ENCODE data around the gene P2RX1. TPM values are rescaled to one million over a fixed set of nuclear protein-coding genes. Genes with fewer than 3 reads are reported as not detected.
A peak's percentile ranks its signal among the peaks of the same experiment; 100 is the strongest.

The P2RX1 gene
- total and polyA plus RNA-seq, 2 donors (not counting 1 experiment from before 2014, with no cell fraction given), result 25.7 to 84.7 TPM

- Histone ChIP-seq H3K79me2 (ENCODE audit: control insufficient read depth, insufficient read depth, low read length) (peaks cover 97% of the 10 kb centered on the region), H3K4me3 (ENCODE audit: control extremely low read depth in 1 of 5, extremely low read depth in 1 of 5, insufficient read depth in 1 of 5, low read depth in 2 of 5, low read length in 4 of 5) (no peak overlapping the region), H3K36me3 (replicated peaks in 1 of 2; ENCODE audit: control extremely low read depth in 1 of 2, control insufficient read depth in 1 of 2, extremely low read depth in 1 of 2, insufficient read depth in 2 of 2, low read length in 1 of 2) (peaks cover 0 to 81% of the 10 kb centered on the region in 2 experiments), H3K9me3 (ENCODE audit: control extremely low read depth in 1 of 3, control insufficient read depth in 2 of 3, insufficient read depth in 1 of 3, low read length in 2 of 3) (no peaks in the 10 kb centered on the region), H3K4me2 (replicated peaks; ENCODE audit: low read depth, low read length, poor library complexity, severe bottlenecking) (peak overlapping the region; percentile 50), H2AFZ (ENCODE audit: insufficient read depth, low read depth, low read length, poor library complexity, severe bottlenecking) (no peak overlapping the region), H3K9ac (ENCODE audit: low read length) (peak overlapping the region; percentile 37), H4K20me1 (ENCODE audit: control insufficient read depth, insufficient read depth, low read length, poor library complexity, severe bottlenecking) (peaks cover 94% of the 10 kb centered on the region), H3K27me3 (replicated peaks in 1 of 4; ENCODE audit: control extremely low read depth in 1 of 4, control insufficient read depth in 3 of 4, insufficient read depth in 4 of 4, low read length in 3 of 4) (no peaks in the 10 kb centered on the region), H3K27ac (ENCODE audit: low read length in 2 of 2) (peak overlapping the region; percentile 2 to 65), H3K4me1 (ENCODE audit: control insufficient read depth in 2 of 2, insufficient read depth in 2 of 2, low read length in 2 of 2) (peaks cover 43 to 64% of the 10 kb centered on the region in 2 donors)
- no peak for ATAC-seq (ENCODE audit: low read depth)
- POLR2A ChIA-PET, result interaction anchor here (0.6 to 1.4 kb wide), 4 partner anchors 11 to 67 kb away, joined by 3 to 4 read pairs (median 4); no protein-coding TSS in a partner anchor
- Mint-ChIP-seq H3K27me3 (no peaks in the 10 kb centered on the region), H3K4me3 (peak overlapping the region; percentile 31), H3K4me1 (peaks cover 54% of the 10 kb centered on the region), H3K9me3 (ENCODE audit: insufficient read depth) (no peaks in the 10 kb centered on the region), H3K27ac (peak overlapping the region; percentile 85)
- intact Hi-C loops (cut with micrococcal nuclease), result no loop called here
- WGBS (ENCODE audit: insufficient coverage), result 65% methylated on average over 10 of the region's 15 CpGs
- CTCF ChIA-PET, result interaction anchor here (0.9 to 2.3 kb wide), 4 partner anchors 10 to 49 kb away, joined by 3 to 12 read pairs (median 5); no protein-coding TSS in a partner anchor
- DNase-seq, result no peak
- no peak for TF ChIP-seq CTCF (IDR thresholded peaks at IDR 0.05)
- TF ChIP-seq EZH2 (IDR thresholded peaks at IDR 0.05; ENCODE audit: borderline replicate concordance, insufficient read depth, low read depth, low read length, poor library complexity, severe bottlenecking), result no peak
Observed at GRCh38 chr17:3956327-3956957, 40.2 kb upstream of the P2RX1 start.

- 83% methylated on average over 7 of the region's 10 CpGs for WGBS (ENCODE audit: insufficient coverage)
- Histone ChIP-seq H3K9me3 (ENCODE audit: control extremely low read depth in 1 of 3, control insufficient read depth in 2 of 3, insufficient read depth in 1 of 3, low read length in 2 of 3) (no peaks in the 10 kb centered on the region), H4K20me1 (ENCODE audit: control insufficient read depth, insufficient read depth, low read length, poor library complexity, severe bottlenecking) (peaks cover 94% of the 10 kb centered on the region), H2AFZ (ENCODE audit: insufficient read depth, low read depth, low read length, poor library complexity, severe bottlenecking) (no peak overlapping the region), H3K27me3 (replicated peaks in 1 of 4; ENCODE audit: control extremely low read depth in 1 of 4, control insufficient read depth in 3 of 4, insufficient read depth in 4 of 4, low read length in 3 of 4) (no peaks in the 10 kb centered on the region), H3K4me1 (ENCODE audit: control insufficient read depth in 2 of 2, insufficient read depth in 2 of 2, low read length in 2 of 2) (peaks cover 35 to 56% of the 10 kb centered on the region in 2 donors), H3K4me2 (replicated peaks; ENCODE audit: low read depth, low read length, poor library complexity, severe bottlenecking) (no peak overlapping the region), H3K36me3 (replicated peaks in 1 of 2; ENCODE audit: control extremely low read depth in 1 of 2, control insufficient read depth in 1 of 2, extremely low read depth in 1 of 2, insufficient read depth in 2 of 2, low read length in 1 of 2) (peaks cover 0 to 83% of the 10 kb centered on the region in 2 experiments), H3K79me2 (ENCODE audit: control insufficient read depth, insufficient read depth, low read length) (peaks cover 92% of the 10 kb centered on the region), H3K9ac (ENCODE audit: low read length) (no peak overlapping the region), H3K27ac (ENCODE audit: low read length in 2 of 2) (peak overlapping the region in 1 of 2 donors; percentile 50), H3K4me3 (ENCODE audit: control extremely low read depth in 1 of 5, extremely low read depth in 1 of 5, insufficient read depth in 1 of 5, low read depth in 2 of 5, low read length in 4 of 5) (no peak overlapping the region)
- Mint-ChIP-seq H3K27ac (peak overlapping the region; percentile 26), H3K9me3 (ENCODE audit: insufficient read depth) (no peaks in the 10 kb centered on the region), H3K4me3 (no peak overlapping the region), H3K27me3 (no peaks in the 10 kb centered on the region), H3K4me1 (peaks cover 46% of the 10 kb centered on the region)
- DNase-seq (no peak), ATAC-seq (ENCODE audit: low read depth) (no peak)
- ChIA-PET POLR2A (interaction anchor here (0.7 to 1.0 kb wide), 2 partner anchors 15 to 17 kb away, joined by 3 read pairs; no protein-coding TSS in a partner anchor), CTCF (interaction anchor here (1.1 to 2.3 kb wide), 2 partner anchors 42 to 110 kb away, joined by 5 to 12 read pairs; partner anchors contain the start of gene NCBP3)
- no peak for TF ChIP-seq EZH2 (IDR thresholded peaks at IDR 0.05; ENCODE audit: borderline replicate concordance, insufficient read depth, low read depth, low read length, poor library complexity, severe bottlenecking)
- no peak for TF ChIP-seq CTCF (IDR thresholded peaks at IDR 0.05)
- intact Hi-C loops (cut with micrococcal nuclease), result no loop called here
Observed at GRCh38 chr17:3955673-3955988, 39.4 kb upstream of the P2RX1 start.
